HG03103 (cell line): ENCODE data around the gene MAEA.
"Not testable (repeated sequence)": the region's sequence is repeated elsewhere in the genome, so short reads cannot be mapped to it uniquely, and the experiment has no call there.

Experiments used
- ATAC-seq: cut with Tn5 transposase; IDR thresholded peaks from one replicate; pipeline ENCODE4 v1.9.1; 2021; ENCODE audit warnings: low read depth; ENCODE audit not compliant: unreplicated experiment

Gene MAEA

DNA sequence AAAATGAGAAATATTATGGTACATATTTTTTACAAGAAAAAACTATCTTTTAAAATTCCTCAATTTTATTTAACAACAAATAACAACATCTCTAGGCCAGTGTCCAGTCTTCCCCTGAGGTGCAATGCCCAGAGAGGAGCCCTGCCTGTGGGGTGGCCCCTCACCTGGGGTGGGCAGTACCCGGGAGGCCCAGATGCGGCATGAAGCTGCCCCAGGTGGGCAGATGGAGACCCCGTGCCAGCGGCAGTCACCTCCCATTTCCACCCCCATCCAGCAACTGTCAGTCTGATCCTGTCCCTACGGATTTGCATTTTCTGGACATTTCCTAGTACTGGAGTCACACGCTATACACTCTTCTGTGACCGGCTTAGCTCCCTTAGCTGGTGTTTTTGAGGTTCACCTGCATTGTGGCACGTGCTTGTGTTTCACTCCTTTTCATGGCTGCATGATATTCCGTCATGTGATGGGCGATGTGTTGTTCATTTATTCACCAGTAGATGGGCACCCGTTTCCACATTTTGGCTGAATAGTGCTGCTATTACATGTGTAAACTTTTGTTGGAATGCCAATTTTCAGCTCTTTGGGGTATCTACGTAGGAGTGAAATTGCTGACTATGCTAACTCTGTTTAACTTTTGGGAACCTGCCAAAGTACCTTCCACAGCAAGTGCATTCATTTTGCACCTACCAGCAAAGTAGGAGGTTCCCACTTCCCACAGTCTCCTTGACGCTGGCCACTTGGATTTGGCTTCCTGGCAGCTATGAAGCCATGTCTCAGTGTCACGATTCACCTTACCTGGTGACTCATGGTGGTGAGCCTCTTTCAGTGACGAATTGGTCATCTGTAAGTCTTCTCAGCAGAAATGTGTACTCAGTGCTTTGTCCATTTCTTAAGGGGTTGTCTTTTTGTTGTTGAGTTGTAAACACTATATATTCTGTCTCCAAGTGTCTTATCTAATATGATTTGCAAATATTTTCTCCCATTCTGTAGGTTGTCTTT lies 11.7 kb upstream of the MAEA start:
- no peak for ATAC-seq

- no peak for ATAC-seq
These were observed 10.4 kb upstream of the MAEA start for GRCh38 chr4:1279253-1279652.

- no peak for ATAC-seq
These were observed 6.0 kb upstream of the MAEA start for GRCh38 chr4:1283711-1284110.

DNA sequence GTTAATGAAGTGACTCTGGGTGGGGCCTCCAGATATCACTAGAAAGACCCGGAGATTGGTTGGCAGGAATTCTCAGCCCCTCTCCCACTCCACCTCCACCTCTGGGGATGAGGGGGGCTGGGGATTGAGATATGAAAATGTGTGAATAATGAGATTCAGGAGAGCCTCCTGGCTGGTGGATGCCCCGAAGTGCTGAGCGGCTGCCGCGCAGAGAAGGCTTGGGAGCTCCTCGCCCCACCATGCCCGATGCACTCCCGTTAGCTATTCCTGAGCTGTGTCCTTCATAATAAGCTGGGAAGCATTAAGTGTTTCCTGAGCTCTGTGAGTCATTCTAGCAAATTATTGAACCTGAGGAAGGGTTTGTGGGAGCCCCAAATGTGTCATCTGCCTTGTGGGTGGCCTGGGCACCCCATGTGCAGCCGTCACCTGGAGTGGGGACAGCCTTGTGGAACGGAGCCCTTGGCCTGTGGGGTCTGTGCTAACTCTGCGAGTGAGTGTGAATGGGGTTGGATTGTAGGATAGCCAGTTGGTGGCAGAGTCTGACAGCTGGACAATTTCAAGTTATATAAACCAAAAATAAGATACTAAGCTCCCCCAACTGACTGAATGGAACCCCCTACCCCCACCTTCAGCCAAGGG lies 4.4 kb upstream of the MAEA start:
- ATAC-seq, result no peak

GRCh38 chr4:1285790-1286553 lies 3.7 kb upstream of the MAEA start:
- no peak for ATAC-seq

DNA sequence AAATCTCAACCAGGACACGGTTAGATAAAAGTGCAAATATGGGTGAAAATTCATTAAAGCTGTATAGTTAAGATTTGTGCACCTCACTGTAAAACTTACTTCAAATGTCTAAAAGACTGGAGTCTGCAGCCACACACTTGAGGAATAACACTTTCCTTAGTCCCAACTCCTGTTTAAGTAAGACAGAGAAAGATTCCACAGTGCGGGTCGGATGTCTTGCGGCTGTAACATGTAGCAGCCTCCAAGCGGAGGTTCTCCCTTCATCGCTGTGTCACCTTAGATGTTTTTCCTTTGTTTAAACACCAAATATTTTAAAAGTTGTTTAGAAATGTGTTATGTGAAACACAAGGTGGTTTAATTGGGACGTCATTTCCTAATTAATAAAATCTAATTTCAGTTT lies 905 bp upstream of the MAEA start:
- no peak for ATAC-seq

DNA sequence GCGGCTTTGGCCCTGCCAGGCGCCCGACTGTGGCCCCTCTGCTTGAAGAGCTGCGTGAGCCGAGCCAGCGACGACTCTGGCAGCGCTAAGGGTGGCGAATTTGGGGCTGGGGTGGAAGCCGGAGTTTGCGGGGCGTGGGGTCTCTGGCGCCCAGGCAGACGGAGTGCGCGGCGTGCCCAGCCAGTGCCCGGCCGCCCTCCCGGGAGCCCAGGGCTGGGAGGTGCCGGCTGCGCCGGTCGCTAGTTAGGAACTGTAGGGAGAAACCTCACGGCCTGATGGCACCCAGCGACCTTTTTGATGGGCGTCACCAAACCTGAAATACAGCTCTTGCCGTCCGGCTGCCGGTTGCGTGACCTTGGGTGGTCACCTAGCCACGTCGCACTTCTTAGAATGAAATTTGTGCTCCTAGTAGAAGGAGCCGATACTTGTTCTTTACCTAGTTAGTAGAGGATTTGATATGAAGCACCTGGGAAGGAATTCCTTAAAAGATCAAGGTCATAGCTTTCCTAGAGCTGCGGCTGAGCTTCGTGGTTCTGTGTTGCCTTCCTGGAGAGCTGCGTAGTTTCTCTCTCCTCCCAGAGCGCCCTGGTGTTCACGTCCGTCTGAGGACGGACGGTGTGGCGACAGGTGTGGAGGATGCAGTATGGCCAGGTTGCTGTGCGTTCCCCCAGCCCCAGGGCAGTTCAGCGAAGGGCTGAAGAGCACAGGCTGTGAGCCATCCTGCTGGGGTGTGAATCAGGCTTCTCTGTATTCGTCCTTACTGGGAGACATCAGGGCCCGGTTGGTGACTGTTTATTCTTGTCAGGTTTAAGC lies 680 bp downstream of the MAEA start:
- ATAC-seq, result no peak

DNA sequence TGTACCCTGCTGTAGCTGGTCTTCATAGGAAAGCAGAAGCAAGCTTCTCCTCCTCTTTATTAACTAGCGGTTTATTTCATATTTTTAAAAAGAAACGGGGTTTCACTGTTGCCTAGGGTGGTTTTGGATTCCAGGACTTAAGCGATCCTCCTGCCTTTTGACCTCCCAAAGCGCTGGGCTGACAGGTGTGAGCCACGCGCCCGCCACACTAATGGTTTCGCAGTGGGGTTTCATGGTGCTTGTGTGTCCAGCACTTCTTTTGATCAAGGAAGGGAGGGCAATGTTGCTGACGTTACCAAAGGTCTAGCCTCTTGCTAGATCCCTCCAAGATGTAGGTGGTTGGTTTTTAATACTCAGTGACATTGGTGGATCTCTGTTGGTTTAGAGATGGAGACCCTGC lies 1.4 kb downstream of the MAEA start:
- ATAC-seq, result no peak

DNA sequence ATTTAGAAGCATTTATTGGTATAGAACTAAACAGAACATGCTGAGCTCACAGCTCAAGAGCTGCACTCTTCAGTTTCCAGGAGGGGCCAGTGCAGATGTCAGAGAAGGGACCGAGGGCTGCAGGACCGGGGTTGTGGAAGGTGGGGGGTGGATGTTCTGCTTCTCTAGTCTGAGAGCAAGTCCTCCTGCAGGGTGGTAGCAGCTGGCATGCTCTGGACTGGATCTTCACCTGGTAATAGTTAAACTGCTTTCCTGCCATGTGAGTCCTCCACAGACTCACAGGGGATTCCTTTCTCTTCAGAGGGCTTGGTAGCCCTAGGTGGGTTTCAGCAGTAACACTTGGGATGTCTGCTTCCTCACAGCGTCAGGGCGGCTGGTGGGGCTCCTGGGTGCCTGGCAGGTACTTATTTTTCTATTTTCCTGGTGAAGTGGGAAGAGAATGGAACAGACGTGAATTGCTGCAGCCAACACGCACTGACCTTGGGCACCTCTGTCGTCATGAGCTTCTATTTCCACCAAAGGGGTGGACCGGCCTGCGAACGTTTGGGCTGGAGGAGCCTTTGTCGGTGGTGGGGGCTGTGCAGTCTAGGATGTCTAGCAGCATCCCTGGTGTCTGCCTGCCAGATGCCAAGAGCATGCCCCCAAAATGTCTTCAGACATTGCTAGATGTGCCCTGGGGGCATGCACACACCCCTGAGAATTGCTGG lies 2.5 kb downstream of the MAEA start:
- no peak for ATAC-seq

DNA sequence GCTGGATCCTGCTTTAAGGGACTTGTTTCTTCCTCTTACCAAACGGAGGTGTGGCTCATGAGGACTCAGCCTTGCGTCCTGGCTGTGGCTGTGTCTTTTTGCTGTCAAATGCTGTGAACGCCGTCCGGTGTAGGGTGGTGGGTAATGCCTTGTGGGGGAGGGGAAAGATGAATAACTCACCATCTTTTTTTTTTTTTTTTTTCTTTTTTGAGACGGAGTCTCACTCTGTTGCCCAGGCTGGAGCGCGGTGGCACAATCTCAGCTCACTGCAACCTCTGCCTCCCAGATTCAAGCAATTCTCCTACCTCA lies 3.0 kb downstream of the MAEA start:
- ATAC-seq, result not testable (repeated sequence)

- ATAC-seq, result no peak
These were observed 3.8 kb downstream of the MAEA start for GRCh38 chr4:1293531-1293941.

- no peak for ATAC-seq
These were observed 4.3 kb downstream of the MAEA start for GRCh38 chr4:1293991-1294390.

DNA sequence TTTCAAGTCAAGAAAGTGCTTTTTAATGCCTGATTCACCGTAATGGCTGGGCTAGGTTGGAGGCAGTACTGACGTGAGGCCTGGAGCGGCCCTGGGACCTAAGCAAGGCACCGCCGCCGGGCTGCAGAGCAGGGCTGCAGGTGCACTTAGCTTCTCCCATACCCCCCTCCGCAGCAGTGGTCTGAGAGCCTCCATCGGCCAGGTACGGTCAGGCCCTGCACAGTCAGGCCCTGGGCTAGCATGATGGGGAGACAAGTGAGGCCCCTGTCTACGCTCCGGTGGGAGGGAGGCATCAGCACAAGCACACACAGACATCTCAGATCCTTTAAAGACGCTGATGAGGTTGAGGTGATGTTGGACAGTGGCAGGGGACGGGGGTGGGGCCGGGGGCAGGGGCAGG lies 4.7 kb downstream of the MAEA start:
- ATAC-seq, result no peak

DNA sequence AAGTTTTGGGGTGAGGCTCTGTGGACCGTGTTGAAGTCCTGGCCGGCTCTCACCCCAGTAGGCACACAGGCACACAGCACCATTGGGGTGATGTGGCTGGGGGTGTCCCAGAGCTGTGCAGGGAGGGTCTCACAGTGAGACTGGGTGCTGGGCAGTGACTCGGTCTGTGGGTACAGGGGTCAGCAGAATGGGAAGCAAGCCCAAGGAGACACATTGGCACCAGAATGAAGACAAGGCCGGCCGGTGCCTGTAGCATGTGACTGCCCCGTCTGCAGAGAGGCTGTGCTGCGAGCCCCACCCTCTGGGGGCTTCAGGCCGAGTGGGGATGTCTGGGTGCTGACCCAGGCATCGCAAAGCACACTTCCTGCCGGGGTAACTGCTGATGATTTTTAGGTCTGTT lies 5.2 kb downstream of the MAEA start:
- no peak for ATAC-seq

- ATAC-seq, result no peak
These were observed 5.8 kb downstream of the MAEA start for GRCh38 chr4:1295405-1296055.

DNA sequence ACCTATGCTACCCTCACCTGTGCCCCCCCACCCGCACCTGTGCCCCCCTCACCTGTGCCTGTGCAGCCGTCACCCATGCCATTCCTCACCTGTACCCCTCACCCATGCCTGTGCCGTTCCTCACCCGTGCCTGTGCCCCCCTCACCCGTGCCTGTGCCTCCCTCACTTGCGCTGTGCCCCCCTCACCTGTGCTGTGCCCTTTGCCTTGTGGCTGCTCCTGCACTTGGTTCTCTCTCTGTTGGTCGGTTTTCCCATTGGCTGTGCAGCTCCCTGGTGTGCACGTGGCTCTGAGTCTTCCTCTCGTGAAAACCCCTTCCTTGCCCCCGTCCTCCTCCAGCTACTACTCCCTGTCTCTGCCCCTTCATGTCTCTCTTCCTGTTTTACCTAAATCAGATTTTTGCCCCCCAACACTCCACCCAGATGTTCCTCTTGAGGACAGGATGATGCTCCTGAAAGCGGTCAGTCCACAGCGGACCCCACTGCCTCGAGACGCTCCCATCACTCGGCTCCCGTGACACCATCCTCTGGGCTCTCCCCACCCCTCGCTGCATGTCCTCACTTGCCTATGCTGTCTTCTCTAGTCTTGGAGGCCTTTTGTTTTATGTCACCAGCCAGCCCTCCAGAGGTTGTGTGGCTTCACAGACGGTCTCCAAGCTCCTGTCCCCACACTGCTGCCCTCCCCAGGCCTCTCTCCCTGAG lies 6.8 kb downstream of the MAEA start:
- ATAC-seq, result no peak

- ATAC-seq, result no peak
These were observed 7.3 kb downstream of the MAEA start for GRCh38 chr4:1297023-1297395.

DNA sequence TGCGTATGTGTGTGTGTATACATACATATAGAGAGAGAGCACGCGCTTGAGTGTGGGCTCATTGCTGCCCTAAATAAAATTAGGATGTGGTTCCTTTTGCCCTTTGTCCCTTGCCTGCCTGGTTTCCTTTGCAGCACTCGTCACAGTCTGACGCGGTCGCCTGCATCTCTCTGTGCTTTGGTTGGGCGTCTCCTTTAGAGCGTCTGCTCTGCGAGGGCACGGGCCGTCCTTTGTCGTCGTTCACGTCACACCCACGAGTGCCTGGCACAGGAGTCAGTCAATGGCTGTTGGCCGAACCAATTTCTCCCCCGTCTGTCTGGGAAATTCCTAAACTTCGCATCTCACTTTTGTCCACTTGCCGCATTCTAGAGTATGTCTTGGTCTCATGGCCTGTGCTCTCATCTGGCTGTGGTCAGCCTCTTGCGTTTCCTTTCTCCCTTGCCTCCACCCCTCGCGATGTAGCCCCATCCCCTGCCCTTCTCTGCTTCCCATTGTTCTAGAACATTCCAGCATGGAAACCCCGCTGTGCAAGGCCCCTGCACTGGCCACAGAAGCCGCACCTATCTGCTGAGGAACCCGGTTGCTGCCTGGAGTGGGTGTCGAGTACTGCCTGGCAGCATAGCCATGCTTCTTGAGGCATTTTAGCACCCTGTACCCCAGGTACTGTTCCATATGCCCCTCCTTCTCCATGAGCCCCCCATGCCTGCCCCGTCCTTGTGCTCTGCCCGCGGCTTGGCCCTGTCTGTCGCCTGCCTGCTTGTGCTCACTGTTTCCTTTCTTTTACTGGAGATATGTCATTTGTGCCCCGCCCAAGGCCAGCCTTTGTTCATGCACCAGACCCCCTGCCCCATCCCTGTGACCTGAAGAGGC lies 8.0 kb downstream of the MAEA start:
- ATAC-seq, result no peak
